T-helper 1 cell treated with Interleukin-12 subunit alpha and Interleukin-12 subunit beta and Interleukin-4 antibody, amounts not matched to agents 30 ng/mL and 1 ng/mL, for 36 hours (primary cell): ENCODE measurements around the gene USP36. TPM values are rescaled to one million over a fixed set of nuclear protein-coding genes. Genes with fewer than 3 reads are reported as not detected.

Source experiments
- intact Hi-C: fragments of 100-400 bp; cut with micrococcal nuclease; formaldehyde crosslinking; loops from one replicate; pipeline ENCODE4 v1.15.1; 2024
- total RNA-seq: library from RNA; stranded (reverse); gene quantifications from 2 replicates; pipeline ENCODE4 v1.2.3, GENCODE V29; 2022

USP36 gene
- total RNA-seq, 1 donor from 2014 or later: 110 TPM

DNA sequence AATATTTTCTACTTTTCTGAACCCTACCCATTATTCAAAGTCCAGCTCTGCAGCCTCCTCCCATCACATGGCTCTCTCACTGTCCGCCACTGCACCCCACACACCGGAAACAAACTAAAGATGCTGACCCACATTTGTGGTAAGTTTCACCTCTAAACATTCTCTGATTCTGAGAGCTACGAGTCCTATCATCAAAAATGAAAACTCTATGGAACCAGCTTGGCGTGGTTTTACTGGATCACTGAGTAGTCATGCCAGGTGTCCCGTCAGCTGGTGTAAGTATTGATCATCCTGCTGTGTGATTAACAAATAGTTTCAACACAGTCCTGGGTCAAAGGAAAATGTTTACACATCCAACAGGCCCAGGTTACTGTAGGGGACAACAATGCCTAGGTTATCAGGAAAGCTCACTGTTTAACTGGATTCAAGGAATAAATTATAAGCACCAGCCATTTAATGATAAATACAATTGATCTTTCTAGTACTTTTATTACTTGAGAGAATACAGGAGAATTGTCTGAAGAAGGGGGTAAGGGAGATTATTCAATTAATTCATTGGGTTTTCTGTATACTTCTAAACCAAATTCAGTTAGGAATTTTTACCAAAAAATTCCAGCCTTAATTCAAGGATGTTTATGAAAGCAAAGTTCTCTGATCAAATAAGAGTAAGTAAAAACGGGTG lies 92.4 kb downstream of the USP36 start:
- intact Hi-C loops: loop anchor here (1.0 to 5.0 kb wide), 6 partner anchors 11 to 391 kb away; no protein-coding TSS in a partner anchor

DNA sequence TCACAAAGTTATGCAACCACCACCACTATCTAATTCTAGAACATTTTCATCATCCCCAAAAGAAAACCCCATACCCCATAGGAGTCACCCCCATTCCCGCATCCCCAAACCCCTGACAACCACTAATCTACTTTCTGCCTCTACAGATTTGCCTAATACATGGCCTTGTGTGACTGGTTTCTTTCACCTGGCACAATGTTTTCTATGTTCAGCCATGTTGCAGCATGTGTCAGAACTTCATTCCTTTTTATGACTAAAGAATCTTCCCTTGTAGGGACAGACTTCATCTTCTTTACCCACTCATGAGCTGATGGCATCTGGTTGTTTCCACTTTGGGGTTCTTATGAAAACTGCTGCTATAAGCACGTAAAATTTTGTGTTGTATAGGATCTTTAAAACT lies 93.1 kb downstream of the USP36 start:
- intact Hi-C loops: loop anchor here (5.0 kb wide), 1 partner anchor 390 kb away; no protein-coding TSS in a partner anchor

DNA sequence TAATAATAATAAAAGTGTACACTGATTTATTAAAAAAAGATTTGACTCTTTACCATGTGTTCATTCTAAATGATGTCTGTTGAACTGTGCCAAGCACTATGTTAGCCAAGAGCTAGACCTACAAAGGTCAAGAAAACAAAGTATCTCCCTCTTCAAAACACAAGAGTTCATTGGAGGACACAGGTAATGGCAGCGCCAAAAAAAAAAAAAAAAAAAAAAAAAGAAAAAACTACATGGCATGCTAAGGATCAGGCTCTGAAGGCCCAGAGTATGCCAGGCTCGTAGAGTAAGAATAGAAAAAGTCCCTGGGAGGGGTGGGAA lies 93.7 kb downstream of the USP36 start:
- intact Hi-C loops: loop anchor here (5.0 kb wide), 1 partner anchor 390 kb away; no protein-coding TSS in a partner anchor

DNA sequence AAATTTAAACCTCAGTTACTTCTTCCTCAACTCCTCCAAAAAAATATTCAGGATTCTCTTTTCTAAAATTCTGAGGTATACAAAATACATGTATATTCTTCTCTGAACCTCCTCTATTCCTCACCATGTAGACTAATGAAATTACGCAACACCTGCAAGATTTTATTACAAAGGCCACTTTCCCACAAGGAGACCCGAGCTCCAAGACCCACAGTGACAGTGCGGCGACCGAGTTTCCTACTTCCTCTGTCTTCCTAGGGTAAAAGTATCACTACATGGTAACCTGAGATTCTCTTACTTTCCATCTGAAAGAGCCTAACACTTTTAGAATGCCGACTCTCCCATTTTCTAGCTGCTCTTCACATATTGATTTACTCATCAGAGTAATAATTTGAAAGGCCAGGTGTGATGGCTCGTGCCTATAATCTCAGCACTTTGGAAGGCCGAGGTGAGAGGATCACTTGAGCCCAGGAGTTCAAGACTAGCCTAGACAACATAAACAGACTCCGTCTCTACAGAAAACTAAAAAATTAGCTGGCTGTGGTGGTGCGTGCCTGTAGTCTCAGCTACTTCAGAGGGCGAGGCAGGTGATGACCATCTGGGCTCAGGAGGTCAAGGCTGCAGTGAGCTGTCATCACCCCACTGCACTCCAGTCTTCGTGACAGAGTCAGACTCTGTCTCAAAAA lies 94.2 kb downstream of the USP36 start:
- intact Hi-C loops: loop anchor here (5.0 kb wide), 1 partner anchor 389 kb away; no protein-coding TSS in a partner anchor

Other genes starting within 250 kb of the USP36 start
- 299 and 310 TPM in 2 replicates for gene CYTH1, start 58.5 kb downstream of the USP36 start, total RNA-seq
- 0.22 TPM in 1 of 2 replicates, not detected in the other for gene CEP295NL, start 62.4 kb upstream of the USP36 start, total RNA-seq
- 1.8 and 2.3 TPM in 2 replicates for gene TIMP2, start 84.6 kb upstream of the USP36 start, total RNA-seq
- gene LGALS3BP, start 139.1 kb upstream of the USP36 start, total RNA-seq: 212 and 224 TPM in 2 replicates
- gene CANT1, start 168.9 kb upstream of the USP36 start, total RNA-seq: 82.8 and 83.9 TPM in 2 replicates
- gene C1QTNF1, start 183.4 kb upstream of the USP36 start, total RNA-seq: 0.12 TPM in 1 of 2 replicates, not detected in the other
- gene ENGASE, start 234.0 kb upstream of the USP36 start, total RNA-seq: 37.6 and 41.2 TPM in 2 replicates